Testis (tissue), 2 donors: ENCODE results near the gene ZNF618.

ENCODE experiments used
- CTCF ChIP-seq, 3 experiments: fragments of 450-650 bp in 2 of 3; fragments of 200-600 bp in 1 of 3; sonication (generic) in 1 of 3; IDR thresholded peaks; one replicate each; pipeline ENCODE4 v1.5.1; 2016 to 2019; ENCODE audit warnings: antibody characterized with exemption in 3 of 3, mild to moderate bottlenecking in 2 of 3, moderate library complexity in 1 of 3
- POLR2A ChIP-seq: fragments of 450-650 bp; IDR thresholded peaks from one replicate; pipeline ENCODE4 v1.6.1; 2017; ENCODE audit warnings: antibody characterized with exemption, mild to moderate bottlenecking, moderate library complexity

GRCh38 chr9:114003351-114003750, 127.2 kb downstream of the ZNF618 start:
- no peak for TF ChIP-seq POLR2A
- no peak for TF ChIP-seq CTCF (IDR thresholded peaks at IDR 0.05)
